Mammary epithelial cell (primary cell): ENCODE data around the gene ZC3H7A.

Source experiments
- EZH2 ChIP-seq: IDR thresholded peaks from 2 replicates; pipeline ENCODE4 v1.6.1; 2012; ENCODE audit warnings: low read length, inconsistent platforms, borderline replicate concordance
- TF ChIP-seq, protein P1 (sequence below), 2 donors: IDR thresholded peaks in 1 of 2; conservative IDR thresholded peaks in 1 of 2; 2 replicates each; pipeline ENCODE4 v1.5.1; 2011 to 2012; ENCODE audit warnings: inconsistent platforms in 2 of 2, low read length in 2 of 2, mild to moderate bottlenecking in 2 of 2, control low read depth in 1 of 2, low read depth in 1 of 2; ENCODE audit not compliant: insufficient read depth in 1 of 2; ENCODE audit errors: extremely low read depth in 1 of 2

DNA sequence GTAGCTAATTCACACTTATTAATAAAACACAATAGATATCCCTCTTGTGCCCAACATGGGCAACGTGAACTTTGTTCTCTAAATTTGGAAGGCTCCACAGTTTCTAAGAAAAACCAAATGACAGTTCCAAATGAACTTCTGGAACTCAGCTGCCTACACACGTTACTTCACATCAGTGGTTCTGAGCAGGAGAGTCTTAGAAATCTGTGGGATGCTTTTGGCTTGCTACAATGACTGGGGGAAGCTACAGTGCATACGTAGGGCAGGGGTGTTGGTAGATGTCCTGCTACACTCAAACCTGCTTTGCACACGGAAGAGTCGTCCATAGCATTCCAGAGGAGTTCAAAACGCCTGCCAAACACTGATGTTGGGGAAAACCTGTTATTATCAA is 62.4 kb downstream of the ZC3H7A start:
- TF ChIP-seq, protein P1, sequence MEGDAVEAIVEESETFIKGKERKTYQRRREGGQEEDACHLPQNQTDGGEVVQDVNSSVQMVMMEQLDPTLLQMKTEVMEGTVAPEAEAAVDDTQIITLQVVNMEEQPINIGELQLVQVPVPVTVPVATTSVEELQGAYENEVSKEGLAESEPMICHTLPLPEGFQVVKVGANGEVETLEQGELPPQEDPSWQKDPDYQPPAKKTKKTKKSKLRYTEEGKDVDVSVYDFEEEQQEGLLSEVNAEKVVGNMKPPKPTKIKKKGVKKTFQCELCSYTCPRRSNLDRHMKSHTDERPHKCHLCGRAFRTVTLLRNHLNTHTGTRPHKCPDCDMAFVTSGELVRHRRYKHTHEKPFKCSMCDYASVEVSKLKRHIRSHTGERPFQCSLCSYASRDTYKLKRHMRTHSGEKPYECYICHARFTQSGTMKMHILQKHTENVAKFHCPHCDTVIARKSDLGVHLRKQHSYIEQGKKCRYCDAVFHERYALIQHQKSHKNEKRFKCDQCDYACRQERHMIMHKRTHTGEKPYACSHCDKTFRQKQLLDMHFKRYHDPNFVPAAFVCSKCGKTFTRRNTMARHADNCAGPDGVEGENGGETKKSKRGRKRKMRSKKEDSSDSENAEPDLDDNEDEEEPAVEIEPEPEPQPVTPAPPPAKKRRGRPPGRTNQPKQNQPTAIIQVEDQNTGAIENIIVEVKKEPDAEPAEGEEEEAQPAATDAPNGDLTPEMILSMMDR (conservative IDR thresholded peaks at IDR 0.05 in 1 of 2, IDR thresholded peaks at IDR 0.05 in 1 of 2; ENCODE audit: extremely low read depth in 1 of 2, insufficient read depth in 1 of 2, low read depth in 1 of 2, low read length in 2 of 2), result no peak
- no peak for TF ChIP-seq EZH2
